Stimulated activated CD4-positive, alpha-beta T cell treated with anti-CD3 and anti-CD28 coated beads, Interleukin-4, amount 100 ng/mL, for 1 hour (primary cell): Measurements from ENCODE around the gene DDX59.

ENCODE experiments used
- DNase-seq: peaks from one replicate; pipeline ENCODE4 v3.0.0-alpha.2; 2020

DDX59 gene

DNA sequence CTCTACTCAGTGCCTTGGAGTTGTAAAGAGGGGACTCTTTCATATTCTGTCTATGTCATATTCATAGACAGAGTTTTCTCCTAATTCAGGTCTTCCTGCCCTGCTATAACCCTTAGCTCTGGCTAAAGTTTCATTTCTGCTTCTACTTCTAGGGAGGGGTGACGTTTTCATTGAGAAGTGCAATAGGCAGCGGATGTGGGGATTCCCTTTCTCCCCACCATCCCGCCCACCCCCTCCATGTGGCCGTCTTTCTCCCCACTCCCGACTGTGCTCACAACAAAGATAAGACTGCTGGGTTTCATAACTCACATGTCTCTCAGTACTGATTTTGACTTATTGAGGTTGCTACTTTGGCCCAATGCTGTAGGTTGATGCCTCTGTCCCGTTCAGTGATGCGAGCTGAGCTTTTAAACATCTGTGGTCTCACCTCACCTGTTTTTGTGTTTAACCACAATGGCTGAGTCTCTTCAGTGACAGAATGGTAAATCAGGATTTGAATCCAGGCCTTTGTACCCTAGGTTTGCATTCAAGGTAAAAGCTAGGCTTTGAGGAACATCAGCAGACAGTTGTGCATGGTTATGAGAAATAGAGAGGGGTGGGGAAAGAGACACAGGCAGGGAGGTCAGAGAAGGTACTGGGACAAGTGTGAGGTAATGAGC lies 41.4 kb downstream of the DDX59 start:
- peak; percentile 28 for DNase-seq

DNA sequence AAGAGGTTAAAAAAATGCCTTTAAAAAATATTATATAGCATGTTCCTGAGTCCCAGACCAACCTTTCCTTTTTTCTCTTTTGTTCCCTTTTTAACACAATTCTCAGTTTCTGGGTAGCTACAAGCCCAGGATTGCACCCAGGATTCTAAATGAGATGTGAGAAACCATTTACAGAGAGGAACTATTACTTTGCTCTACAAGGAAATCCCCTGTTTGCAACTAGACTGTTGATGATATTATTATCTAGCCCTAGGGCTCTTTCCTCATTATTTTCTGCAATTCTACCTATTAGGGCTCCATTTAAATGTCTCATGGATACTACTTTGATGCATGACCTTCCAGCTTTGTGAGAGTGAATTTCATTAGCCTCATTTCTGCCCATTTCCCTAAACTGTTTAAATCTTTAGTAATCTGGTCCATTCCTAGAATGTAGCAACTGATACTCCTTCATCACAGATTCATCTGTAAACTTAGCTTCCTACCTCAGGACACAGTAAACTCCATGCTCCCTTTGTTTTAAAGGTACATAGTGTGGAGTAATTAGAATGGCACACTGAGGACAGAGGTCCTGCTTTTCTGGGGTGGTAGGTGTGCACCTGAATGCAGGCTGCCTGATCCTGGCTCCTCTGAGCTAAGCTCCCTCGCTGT lies 42.0 kb downstream of the DDX59 start:
- no peak for DNase-seq

DNA sequence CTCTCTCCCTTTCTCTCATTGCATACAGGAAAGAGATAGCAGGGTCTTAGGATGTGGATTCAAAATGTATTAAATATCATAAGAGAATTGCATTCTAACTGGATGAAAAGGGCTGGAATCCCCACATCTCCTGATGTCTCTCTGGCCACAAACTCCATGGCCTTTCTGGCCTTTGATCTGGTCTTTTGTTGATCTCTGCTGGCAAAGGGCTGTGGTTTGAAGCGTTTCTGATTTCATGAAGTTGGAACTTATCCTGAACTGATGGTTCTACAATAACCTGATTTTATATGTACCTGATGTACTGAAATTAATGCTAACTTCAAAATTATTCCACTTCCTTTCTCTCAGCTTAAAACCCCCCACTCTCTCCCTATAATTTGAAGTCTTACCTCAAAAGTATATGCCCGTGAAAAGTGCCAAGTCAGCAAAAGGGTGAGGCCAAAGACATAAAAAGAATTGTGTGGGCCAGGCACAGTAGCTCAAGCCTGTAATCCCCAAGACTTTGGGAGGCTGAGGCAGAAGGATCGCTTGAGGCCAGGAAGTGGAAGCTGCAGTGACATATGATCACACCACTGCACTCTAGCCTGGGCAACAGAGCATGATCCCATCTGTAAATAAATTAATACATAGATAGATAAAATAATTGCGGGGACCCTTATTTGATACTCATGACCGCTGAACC lies 42.7 kb downstream of the DDX59 start:
- no peak for DNase-seq

DNA sequence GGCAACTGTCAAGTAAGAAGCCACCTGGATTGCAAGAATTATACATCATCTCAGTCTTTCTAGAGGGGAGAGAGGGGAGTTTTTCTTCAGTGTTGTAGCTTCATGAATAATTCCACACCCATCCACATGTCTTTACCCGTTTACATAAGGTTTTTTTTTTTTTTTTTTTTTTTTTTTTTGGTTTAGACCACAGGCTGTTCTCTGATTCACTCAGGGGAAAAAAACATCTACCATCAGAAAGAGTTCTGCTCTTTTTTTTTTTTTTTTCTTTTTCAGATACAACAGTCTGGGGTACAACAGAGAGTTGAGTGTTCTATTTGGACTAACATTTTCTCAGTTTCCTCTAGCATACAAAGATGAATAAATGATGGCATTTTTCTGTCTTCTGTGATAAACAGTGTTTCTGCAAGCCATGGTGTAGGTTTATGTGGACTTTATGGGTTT lies 44.3 kb downstream of the DDX59 start:
- no peak for DNase-seq

DNA sequence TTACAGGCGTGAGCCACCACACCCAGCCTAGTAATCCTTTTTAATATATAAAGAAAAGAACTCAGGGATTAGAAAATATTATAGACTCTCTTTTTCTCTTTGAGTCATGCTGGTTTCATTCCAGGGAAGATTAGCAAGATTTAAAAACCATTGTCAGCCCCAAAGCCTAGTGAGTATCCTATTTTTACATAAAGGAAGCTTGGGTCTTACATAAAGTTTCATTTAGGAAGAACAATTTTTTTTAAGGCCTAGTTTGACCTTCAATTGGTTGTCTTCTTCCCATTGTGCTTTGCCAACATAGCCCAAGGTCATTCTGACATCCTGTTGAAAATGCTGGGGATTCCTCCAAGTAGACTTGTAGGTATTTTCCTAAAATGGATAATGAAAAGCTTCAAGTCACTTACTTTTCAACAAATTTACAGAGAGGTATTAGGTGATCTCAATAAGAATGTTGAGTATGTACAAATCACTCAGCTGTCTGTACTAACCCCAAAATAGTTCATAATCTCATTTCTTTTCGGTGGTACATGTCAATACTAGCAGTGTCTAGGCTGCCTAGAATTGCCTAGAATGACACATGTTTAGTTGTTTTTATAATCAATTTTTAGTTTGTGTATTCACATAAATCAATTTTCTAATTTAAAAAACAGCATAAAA lies 44.9 kb downstream of the DDX59 start:
- DNase-seq: no peak

DNA sequence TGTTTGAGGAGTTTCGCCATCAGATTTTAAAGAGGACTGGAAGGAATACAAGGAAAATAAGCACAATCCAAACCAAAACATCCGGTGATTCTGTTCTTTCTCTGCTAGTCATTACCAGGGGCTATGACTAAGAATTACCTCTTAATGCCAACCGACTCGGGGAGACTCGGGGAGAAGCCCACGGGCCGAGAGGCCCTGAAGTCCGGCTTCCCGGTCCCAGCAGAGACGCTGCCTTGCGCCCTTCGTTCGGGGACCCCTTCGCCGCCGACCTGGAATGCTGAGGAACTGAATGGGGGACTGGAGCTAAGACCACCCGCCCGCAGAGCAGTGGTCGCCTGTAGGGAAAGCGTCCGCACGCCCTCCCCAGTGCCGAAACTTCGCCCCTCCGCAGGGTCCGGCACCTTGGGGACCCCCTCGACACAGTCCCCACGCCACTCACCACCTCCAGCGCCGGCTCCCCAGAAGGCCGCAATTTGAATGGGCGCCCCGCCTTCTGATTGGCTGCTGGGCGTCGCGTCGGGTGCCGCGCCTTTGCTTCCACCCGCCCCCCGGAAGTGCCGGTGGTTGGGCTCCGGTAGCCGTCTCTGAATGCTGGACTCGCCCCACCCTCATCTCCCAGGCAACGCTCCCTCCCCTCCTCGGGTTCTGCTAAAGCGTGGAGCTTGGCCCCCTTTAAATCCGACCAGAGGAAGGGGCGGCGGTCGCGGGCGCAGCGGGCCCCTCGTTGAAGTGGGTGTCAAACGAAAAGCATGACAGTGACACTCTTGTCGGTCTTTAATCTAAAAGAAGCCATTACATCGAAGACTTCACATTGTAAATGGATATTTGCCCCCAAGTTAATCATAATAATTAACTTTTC lies 49.2 kb downstream of the DDX59 start, which contains the start of gene KIF14:
Gene KIF14 (minus strand): TSS at position 479 of the 859 bp plus-strand sequence. CDS start 2,028 bp downstream, outside the sequence.
- DNase-seq: peak; percentile 91

DNA sequence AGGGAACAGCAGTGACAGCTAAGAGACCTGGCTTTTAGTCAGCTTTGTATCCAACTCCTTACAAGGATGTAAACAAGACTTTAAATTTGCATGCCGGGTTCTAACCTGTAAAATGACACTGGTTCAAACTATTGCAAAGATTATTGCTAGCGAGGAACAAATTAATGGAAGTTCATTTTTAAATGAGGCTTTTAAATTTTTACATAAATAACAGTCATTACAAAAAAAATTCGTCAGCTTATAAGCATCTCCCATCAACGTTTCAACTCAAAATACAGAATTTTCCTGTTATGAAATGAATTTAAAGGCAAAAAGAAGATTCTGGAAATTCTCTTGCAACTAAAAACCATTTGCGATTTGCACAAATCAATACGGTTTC lies 49.8 kb downstream of the DDX59 start:
- no peak for DNase-seq

DNA sequence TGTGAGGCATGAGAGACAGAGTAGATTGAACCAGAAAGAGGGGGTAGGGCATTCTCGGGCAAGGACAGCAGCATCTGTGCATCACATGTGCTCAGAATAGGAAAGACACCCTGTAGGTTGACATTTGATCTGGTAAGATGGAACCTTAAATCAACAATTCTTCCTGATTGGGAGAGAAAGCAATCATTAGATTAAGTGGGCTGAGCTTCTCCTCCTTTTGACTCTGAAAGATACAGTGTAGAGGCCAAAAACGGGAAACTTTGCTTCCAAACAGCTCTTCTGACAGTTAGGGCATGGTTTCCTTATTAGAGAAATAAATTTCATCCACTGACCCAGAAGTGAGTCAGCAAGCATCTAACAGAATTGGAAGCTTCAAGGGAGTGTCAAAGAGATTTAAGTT lies 58.9 kb downstream of the DDX59 start:
- no peak for DNase-seq

DNA sequence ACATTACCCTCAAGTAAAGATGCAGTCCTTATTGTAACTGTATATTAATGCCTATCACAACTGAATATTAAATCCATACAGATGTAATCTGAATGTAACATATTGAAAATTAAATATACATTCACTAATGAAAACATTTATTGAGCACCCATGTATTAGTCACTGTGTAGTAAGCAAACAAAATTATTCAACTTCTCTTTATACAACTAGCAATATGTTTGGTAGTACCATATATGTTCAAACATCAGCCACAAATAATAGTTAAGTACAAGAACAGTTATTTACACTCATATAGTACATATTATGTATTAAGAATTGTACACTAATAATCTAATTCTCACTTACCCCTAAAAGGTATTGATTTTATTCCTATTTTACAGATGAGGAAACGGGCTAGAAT lies 67.1 kb downstream of the DDX59 start:
- no peak for DNase-seq
